T-helper 1 cell treated with Interleukin-12 subunit alpha and Interleukin-12 subunit beta and Interleukin-4 antibody, amounts not matched to agents 30 μg/mL and 1 μg/mL, for 36 hours (primary cell): ENCODE measurements around the gene NELFE.

Experiments
- H3K27ac Mint-ChIP-seq: one replicate; pipeline ENCODE4 v1.8.0; 2021; ENCODE audit warnings: mild to moderate bottlenecking, mixed read lengths
- H3K27me3 Mint-ChIP-seq: one replicate; pipeline ENCODE4 v1.8.0; 2021; ENCODE audit warnings: low read depth, mixed read lengths
- H3K36me3 Mint-ChIP-seq: one replicate; pipeline ENCODE4 v1.8.0; 2021; ENCODE audit warnings: low read depth, mixed read lengths
- H3K4me1 Mint-ChIP-seq: one replicate; pipeline ENCODE4 v1.8.0; 2021; ENCODE audit warnings: low read depth, mixed read lengths
- H3K4me3 Mint-ChIP-seq: one replicate; pipeline ENCODE4 v1.8.0; 2021; ENCODE audit warnings: mild to moderate bottlenecking, moderate library complexity, mixed read lengths
- H3K9me3 Mint-ChIP-seq: one replicate; pipeline ENCODE4 v1.8.0; 2021; ENCODE audit warnings: mixed read lengths

The NELFE gene

GRCh38 chr6:31905041-31905440 is 53.7 kb downstream of the NELFE start:
- peaks cover 13% of the 10 kb centered on the region for H3K4me1 Mint-ChIP-seq
- H3K9me3 Mint-ChIP-seq, result no peaks in the 10 kb centered on the region
- H3K27me3 Mint-ChIP-seq, result peaks cover 14% of the 10 kb centered on the region
- H3K4me3 Mint-ChIP-seq, result no peak overlapping the region
- no peaks in the 10 kb centered on the region for H3K36me3 Mint-ChIP-seq
- H3K27ac Mint-ChIP-seq, result no peak overlapping the region

GRCh38 chr6:31903957-31904356 is 54.8 kb downstream of the NELFE start:
- peaks cover 2% of the 10 kb centered on the region for H3K36me3 Mint-ChIP-seq
- peaks cover 14% of the 10 kb centered on the region for H3K27me3 Mint-ChIP-seq
- no peaks in the 10 kb centered on the region for H3K9me3 Mint-ChIP-seq
- no peak overlapping the region for H3K4me3 Mint-ChIP-seq
- peaks cover 19% of the 10 kb centered on the region for H3K4me1 Mint-ChIP-seq
- no peak overlapping the region for H3K27ac Mint-ChIP-seq
